GM23248 (cell line): ENCODE results near the gene PEX14. TPM values are rescaled to one million over a fixed set of nuclear protein-coding genes. Genes with fewer than 3 reads are reported as not detected.

ENCODE experiments used
- DNase-seq: peaks from one replicate; pipeline ENCODE4 v3.0.0-alpha.2; 2015
- H2AFZ ChIP-seq: fragments of 200-600 bp; sonication (generic); 2 replicates; pipeline ENCODE4 v1.6.1; 2016; ENCODE audit warnings: antibody characterized with exemption
- H3F3A ChIP-seq: fragments of 200-600 bp; sonication (generic); 2 replicates; pipeline ENCODE4 v1.6.1; 2016; ENCODE audit warnings: mild to moderate bottlenecking, antibody characterized with exemption, mixed run types; ENCODE audit not compliant: insufficient read depth
- H3K27ac ChIP-seq: fragments of 200-600 bp; sonication (generic); 2 replicates; pipeline ENCODE4 v1.5.1; 2016; ENCODE audit warnings: mild to moderate bottlenecking
- H3K27me3 ChIP-seq: fragments of 200-600 bp; sonication (generic); replicated peaks from 2 replicates; pipeline ENCODE4 v1.6.1; 2016; ENCODE audit warnings: mild to moderate bottlenecking; ENCODE audit not compliant: insufficient read depth
- H3K36me3 ChIP-seq: fragments of 200-600 bp; sonication (generic); 2 replicates; pipeline ENCODE4 v1.6.1; 2016; ENCODE audit warnings: low read depth, mild to moderate bottlenecking
- H3K4me1 ChIP-seq: fragments of 200-600 bp; sonication (generic); 2 replicates; pipeline ENCODE4 v1.6.1; 2016; ENCODE audit warnings: mild to moderate bottlenecking; ENCODE audit not compliant: insufficient read depth
- H3K4me2 ChIP-seq: fragments of 200-600 bp; sonication (generic); one replicate; pipeline ENCODE4 v1.6.1; 2016; ENCODE audit warnings: mild to moderate bottlenecking; ENCODE audit not compliant: unreplicated experiment
- H3K4me3 ChIP-seq: fragments of 200-600 bp; sonication (generic); 2 replicates; pipeline ENCODE4 v1.5.1; 2016; ENCODE audit warnings: mild to moderate bottlenecking
- H3K79me2 ChIP-seq: fragments of 200-600 bp; sonication (generic); 2 replicates; pipeline ENCODE4 v1.6.1; 2016; ENCODE audit warnings: mild to moderate bottlenecking; ENCODE audit not compliant: insufficient read depth
- H3K9ac ChIP-seq: fragments of 200-600 bp; sonication (generic); 2 replicates; pipeline ENCODE4 v1.6.1; 2016; ENCODE audit warnings: mild to moderate bottlenecking
- H3K9me2 ChIP-seq: fragments of 200-600 bp; sonication (generic); 2 replicates; pipeline ENCODE4 v1.6.1; 2016; ENCODE audit warnings: mixed run types, mild to moderate bottlenecking, moderate library complexity; ENCODE audit not compliant: insufficient read depth
- H3K9me3 ChIP-seq: fragments of 200-600 bp; sonication (generic); one replicate; pipeline ENCODE4 v1.6.1; 2017; ENCODE audit warnings: low read depth
- H4K20me1 ChIP-seq: fragments of 200-600 bp; sonication (generic); 2 replicates; pipeline ENCODE4 v1.6.0; 2016; ENCODE audit not compliant: insufficient read depth
- EZH2 ChIP-seq: fragments of 200-600 bp; sonication (generic); IDR thresholded peaks from 2 replicates; pipeline ENCODE4 v1.6.1; 2018; ENCODE audit warnings: antibody characterized with exemption, mild to moderate bottlenecking; ENCODE audit not compliant: insufficient read depth, poor library complexity, severe bottlenecking
- EZH2phosphoT487 ChIP-seq: fragments of 200-600 bp; sonication (generic); IDR thresholded peaks from 2 replicates; pipeline ENCODE4 v1.6.1; 2018; ENCODE audit warnings: antibody characterized with exemption, moderate library complexity, mild to moderate bottlenecking, low read depth; ENCODE audit not compliant: insufficient read depth
- WGBS, 2 experiments: methylation state at CpG; one replicate each; pipeline ENCODE4 v1.1.6; 2015 to 2017; ENCODE audit warnings: low lambda C conversion rate in 2 of 2, low coverage in 1 of 2; ENCODE audit errors: missing lambda C conversion rate in 2 of 2; 5-methylcytosine and 5-hydroxymethylcytosine counted together
- in situ Hi-C: fragments of 300-500 bp; cut with MboI; formaldehyde crosslinking; loops from 2 replicates; pipeline ENCODE4 v1.15.0; 2020
- polyA plus RNA-seq: library from polyadenylated mRNA; unstranded; fragments of >200 nt; fragmentation: Nextera tagmentation; extraction: Ambion mirVana; gene quantifications from 2 replicates; pipeline ENCODE4 v1.2.1, GENCODE V29; 2016
- total RNA-seq: library from RNA; depleted of rRNA; stranded (reverse); fragments of >200 nt; shearing (Covaris generic); gene quantifications from 2 replicates; pipeline ENCODE4 v1.2.3, GENCODE V29; 2014

PEX14 gene
- total and polyA plus RNA-seq, 2 experiments from 2014 or later: 13.9 to 20.1 TPM

- no peaks in the 10 kb centered on the region for H3K27me3 ChIP-seq
These were observed 40.7 kb downstream of the PEX14 start for GRCh38 chr1:10515301-10515975.

GRCh38 chr1:10515976-10516750 lies 41.4 kb downstream of the PEX14 start:
- 79 to 83% methylated on average over 6 of the region's 6 CpGs for WGBS, 2 experiments
- no peak overlapping the region for H3K4me3 ChIP-seq
- peaks cover 26% of the 10 kb centered on the region for H3F3A ChIP-seq
- in situ Hi-C loops: loop anchor here (5.0 kb wide), 1 partner anchor 346 kb away; no protein-coding TSS in a partner anchor
- H4K20me1 ChIP-seq: no peaks in the 10 kb centered on the region
- no peak overlapping the region for H3K9ac ChIP-seq
- no peak overlapping the region for H3K4me2 ChIP-seq
- H3K9me2 ChIP-seq: no peaks in the 10 kb centered on the region
- peaks cover 93% of the 10 kb centered on the region for H3K79me2 ChIP-seq
- no peaks in the 10 kb centered on the region for H3K9me3 ChIP-seq
- H3K4me1 ChIP-seq: peaks cover 15% of the 10 kb centered on the region
- no peak for DNase-seq
- H3K36me3 ChIP-seq: no peaks in the 10 kb centered on the region
- H3K27me3 ChIP-seq: no peaks in the 10 kb centered on the region
- no peak for TF ChIP-seq EZH2
- no peak for TF ChIP-seq EZH2phosphoT487
- no peak overlapping the region for H2AFZ ChIP-seq
- no peak overlapping the region for H3K27ac ChIP-seq

More at GRCh38 chr1:10515301-10515975, 40.7 kb downstream of the PEX14 start:
- H3K79me2 ChIP-seq: peaks cover 86% of the 10 kb centered on the region
- TF ChIP-seq EZH2phosphoT487 (no peak), EZH2 (no peak)
- no peak overlapping the region for H3K9ac ChIP-seq
- no peaks in the 10 kb centered on the region for H3K9me3 ChIP-seq
- H3K27ac ChIP-seq: no peak overlapping the region
- DNase-seq: no peak
- no peaks in the 10 kb centered on the region for H4K20me1 ChIP-seq
- no peaks in the 10 kb centered on the region for H3K9me2 ChIP-seq
- no peak overlapping the region for H3K4me3 ChIP-seq
- in situ Hi-C loops: loop anchor here (5.0 kb wide), 1 partner anchor 347 kb away; no protein-coding TSS in a partner anchor
- H3K36me3 ChIP-seq: no peaks in the 10 kb centered on the region
- H3K4me1 ChIP-seq: peaks cover 20% of the 10 kb centered on the region
- peaks cover 31% of the 10 kb centered on the region for H3F3A ChIP-seq
- WGBS, 2 experiments: 90 to 91% methylated on average over 10 of the region's 10 CpGs
- H2AFZ ChIP-seq: no peak overlapping the region
- no peak overlapping the region for H3K4me2 ChIP-seq

- DNase-seq: no peak
- no peak overlapping the region for H3K9ac ChIP-seq
- no peak overlapping the region for H2AFZ ChIP-seq
- in situ Hi-C loops: loop anchor here (5.0 kb wide), 1 partner anchor 345 kb away; no protein-coding TSS in a partner anchor
- no peaks in the 10 kb centered on the region for H3K27me3 ChIP-seq
- 79 to 81% methylated on average over 8 of the region's 8 CpGs for WGBS, 2 experiments
- H3K36me3 ChIP-seq: no peaks in the 10 kb centered on the region
- H3F3A ChIP-seq: peaks cover 17% of the 10 kb centered on the region
- no peaks in the 10 kb centered on the region for H4K20me1 ChIP-seq
- no peak for TF ChIP-seq EZH2
- TF ChIP-seq EZH2phosphoT487: no peak
- peaks cover 5% of the 10 kb centered on the region for H3K4me1 ChIP-seq
- no peaks in the 10 kb centered on the region for H3K9me2 ChIP-seq
- no peak overlapping the region for H3K4me3 ChIP-seq
- no peak overlapping the region for H3K27ac ChIP-seq
- H3K4me2 ChIP-seq: no peak overlapping the region
- no peaks in the 10 kb centered on the region for H3K9me3 ChIP-seq
- peaks cover 87% of the 10 kb centered on the region for H3K79me2 ChIP-seq
These were observed 42.4 kb downstream of the PEX14 start for GRCh38 chr1:10516925-10517676.

GRCh38 chr1:10517677-10517982 lies 42.9 kb downstream of the PEX14 start:
- TF ChIP-seq EZH2phosphoT487 (no peak), EZH2 (no peak)
- Histone ChIP-seq H3K4me2 (no peak overlapping the region), H3K27me3 (no peaks in the 10 kb centered on the region), H3K9me3 (no peaks in the 10 kb centered on the region), H3K36me3 (no peaks in the 10 kb centered on the region), H2AFZ (no peak overlapping the region), H3K4me1 (peaks cover 3% of the 10 kb centered on the region; the same call in 1 of the 2 replicates), H3K9me2 (no peaks in the 10 kb centered on the region), H3K4me3 (no peak overlapping the region), H3K79me2 (peaks cover 83% of the 10 kb centered on the region), H4K20me1 (no peaks in the 10 kb centered on the region), H3K27ac (no peak overlapping the region), H3F3A (peaks cover 11% of the 10 kb centered on the region), H3K9ac (no peak overlapping the region)
- 98 to 99% methylated on average over 2 of the region's 2 CpGs for WGBS, 2 experiments
- DNase-seq: no peak
- in situ Hi-C loops: loop anchor here (5.0 kb wide), 1 partner anchor 345 kb away; no protein-coding TSS in a partner anchor
